Breast epithelium (tissue), 3 donors: ENCODE measurements around the gene CYLC1.

ENCODE experiments used
- POLR2A ChIP-seq: fragments of 450-650 bp; IDR thresholded peaks from one replicate; pipeline ENCODE4 v1.6.1; 2016; ENCODE audit warnings: antibody characterized with exemption, mild to moderate bottlenecking, moderate library complexity
- POLR2AphosphoS5 ChIP-seq, 3 donors: sonication (generic); formaldehyde crosslinking; IDR thresholded peaks; one replicate each; pipeline ENCODE4 v1.6.1; 2017; ENCODE audit warnings: antibody characterized with exemption in 3 of 3
- TF ChIP-seq, protein P1 (sequence below), 3 donors: fragments of 450-650 bp; IDR thresholded peaks; one replicate each; pipeline ENCODE4 v1.5.1; 2016 to 2017; ENCODE audit warnings: antibody characterized with exemption in 3 of 3, mild to moderate bottlenecking in 3 of 3, moderate library complexity in 3 of 3

DNA sequence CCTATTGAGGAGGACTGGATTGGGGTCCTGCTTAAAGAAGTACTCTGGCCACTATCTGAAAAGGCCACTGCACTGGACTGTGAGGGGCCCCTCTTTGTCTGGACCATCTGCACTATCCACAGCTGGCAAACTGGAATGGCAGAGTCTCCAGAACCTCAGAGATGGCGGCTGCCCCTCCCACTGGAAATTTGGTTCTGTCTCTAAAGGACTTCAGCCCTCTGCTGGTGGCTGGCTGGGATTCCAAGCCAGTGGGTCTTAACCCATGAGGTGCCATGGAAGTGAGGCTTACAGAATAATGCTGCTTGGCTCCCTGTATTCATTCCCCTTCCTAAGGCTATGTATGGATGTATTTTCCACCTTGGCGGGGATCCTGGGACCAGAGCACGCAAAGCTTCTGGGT, 41.6 kb upstream of the CYLC1 start:
- TF ChIP-seq POLR2A = no peak
- TF ChIP-seq, protein P1, sequence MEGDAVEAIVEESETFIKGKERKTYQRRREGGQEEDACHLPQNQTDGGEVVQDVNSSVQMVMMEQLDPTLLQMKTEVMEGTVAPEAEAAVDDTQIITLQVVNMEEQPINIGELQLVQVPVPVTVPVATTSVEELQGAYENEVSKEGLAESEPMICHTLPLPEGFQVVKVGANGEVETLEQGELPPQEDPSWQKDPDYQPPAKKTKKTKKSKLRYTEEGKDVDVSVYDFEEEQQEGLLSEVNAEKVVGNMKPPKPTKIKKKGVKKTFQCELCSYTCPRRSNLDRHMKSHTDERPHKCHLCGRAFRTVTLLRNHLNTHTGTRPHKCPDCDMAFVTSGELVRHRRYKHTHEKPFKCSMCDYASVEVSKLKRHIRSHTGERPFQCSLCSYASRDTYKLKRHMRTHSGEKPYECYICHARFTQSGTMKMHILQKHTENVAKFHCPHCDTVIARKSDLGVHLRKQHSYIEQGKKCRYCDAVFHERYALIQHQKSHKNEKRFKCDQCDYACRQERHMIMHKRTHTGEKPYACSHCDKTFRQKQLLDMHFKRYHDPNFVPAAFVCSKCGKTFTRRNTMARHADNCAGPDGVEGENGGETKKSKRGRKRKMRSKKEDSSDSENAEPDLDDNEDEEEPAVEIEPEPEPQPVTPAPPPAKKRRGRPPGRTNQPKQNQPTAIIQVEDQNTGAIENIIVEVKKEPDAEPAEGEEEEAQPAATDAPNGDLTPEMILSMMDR (IDR thresholded peaks at IDR 0.05) = no peak
- TF ChIP-seq POLR2AphosphoS5 (IDR thresholded peaks at IDR 0.05) = no peak
